Retinal pigment epithelial cell (primary cell): Measurements from ENCODE around the gene LRRC3B.

ENCODE experiments used
- DNase-seq: peaks from one replicate; pipeline ENCODE4 v3.0.0-alpha.2; 2010; ENCODE audit warnings: low read depth
- H3K4me3 ChIP-seq: 2 replicates; pipeline ENCODE4 v1.5.1; 2011; ENCODE audit warnings: mild to moderate bottlenecking, low read length, control low read depth, moderate library complexity
- CTCF ChIP-seq: conservative IDR thresholded peaks from 2 replicates; pipeline ENCODE4 v1.5.1; 2011; ENCODE audit warnings: low read depth, low read length, control low read depth, inconsistent platforms

Gene LRRC3B

GRCh38 chr3:26719134-26719533 is 96.6 kb downstream of the LRRC3B start:
- no peak for DNase-seq
- TF ChIP-seq CTCF: no peak
- no peak overlapping the region for H3K4me3 ChIP-seq

- no peak overlapping the region for H3K4me3 ChIP-seq
- TF ChIP-seq CTCF: no peak
- no peak for DNase-seq
Measured at GRCh38 chr3:26721047-26721446, 98.5 kb downstream of the LRRC3B start.

GRCh38 chr3:26731843-26732242 is 109.3 kb downstream of the LRRC3B start:
- TF ChIP-seq CTCF: no peak
- H3K4me3 ChIP-seq: no peak overlapping the region
- DNase-seq: no peak

- H3K4me3 ChIP-seq: no peak overlapping the region
- TF ChIP-seq CTCF: no peak
Measured at GRCh38 chr3:26750263-26750662, 127.7 kb downstream of the LRRC3B start.

GRCh38 chr3:26752466-26752865 is 129.9 kb downstream of the LRRC3B start:
- DNase-seq: no peak
- TF ChIP-seq CTCF: no peak

More at GRCh38 chr3:26750263-26750662, 127.7 kb downstream of the LRRC3B start:
- no peak for DNase-seq

GRCh38 chr3:26753095-26753494 is 130.5 kb downstream of the LRRC3B start:
- DNase-seq: no peak
- H3K4me3 ChIP-seq: no peak overlapping the region
- TF ChIP-seq CTCF: no peak

More at GRCh38 chr3:26752466-26752865, 129.9 kb downstream of the LRRC3B start:
- H3K4me3 ChIP-seq: no peak overlapping the region

- no peak for DNase-seq
- TF ChIP-seq CTCF: no peak
Measured at GRCh38 chr3:26757978-26758377, 135.4 kb downstream of the LRRC3B start.

More at GRCh38 chr3:26757978-26758377, 135.4 kb downstream of the LRRC3B start:
- H3K4me3 ChIP-seq: no peak overlapping the region
